ENCODE measurements around the gene SDR42E2. TPM values are rescaled to one million over a fixed set of nuclear protein-coding genes. Genes with fewer than 3 reads are reported as not detected.
"Not testable (repeated sequence)": the region's sequence is repeated elsewhere in the genome, so short reads cannot be mapped to it uniquely, and the experiment has no call there.

Gene SDR42E2
- total RNA-seq, 1 donor from 2014 or later: not detected

- H3K9me3 ChIP-seq: no peaks in the 10 kb centered on the region
- H3K27ac ChIP-seq: peak overlapping the region; percentile 82
- no peak for DNase-seq (ENCODE audit: extremely low spot score in 2 of 2)
- TF ChIP-seq, protein P1, sequence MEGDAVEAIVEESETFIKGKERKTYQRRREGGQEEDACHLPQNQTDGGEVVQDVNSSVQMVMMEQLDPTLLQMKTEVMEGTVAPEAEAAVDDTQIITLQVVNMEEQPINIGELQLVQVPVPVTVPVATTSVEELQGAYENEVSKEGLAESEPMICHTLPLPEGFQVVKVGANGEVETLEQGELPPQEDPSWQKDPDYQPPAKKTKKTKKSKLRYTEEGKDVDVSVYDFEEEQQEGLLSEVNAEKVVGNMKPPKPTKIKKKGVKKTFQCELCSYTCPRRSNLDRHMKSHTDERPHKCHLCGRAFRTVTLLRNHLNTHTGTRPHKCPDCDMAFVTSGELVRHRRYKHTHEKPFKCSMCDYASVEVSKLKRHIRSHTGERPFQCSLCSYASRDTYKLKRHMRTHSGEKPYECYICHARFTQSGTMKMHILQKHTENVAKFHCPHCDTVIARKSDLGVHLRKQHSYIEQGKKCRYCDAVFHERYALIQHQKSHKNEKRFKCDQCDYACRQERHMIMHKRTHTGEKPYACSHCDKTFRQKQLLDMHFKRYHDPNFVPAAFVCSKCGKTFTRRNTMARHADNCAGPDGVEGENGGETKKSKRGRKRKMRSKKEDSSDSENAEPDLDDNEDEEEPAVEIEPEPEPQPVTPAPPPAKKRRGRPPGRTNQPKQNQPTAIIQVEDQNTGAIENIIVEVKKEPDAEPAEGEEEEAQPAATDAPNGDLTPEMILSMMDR (IDR thresholded peaks at IDR 0.05): no peak
- TF ChIP-seq POLR2A (IDR thresholded peaks at IDR 0.05) (no peak), POLR2AphosphoS5 (IDR thresholded peaks at IDR 0.05; ENCODE audit: insufficient read depth in 1 of 2, low read depth in 1 of 2) (no peak)
- H3K4me3 ChIP-seq: no peak overlapping the region
- H3K27me3 ChIP-seq: no peaks in the 10 kb centered on the region
- H3K4me1 ChIP-seq: peaks cover 71% of the 10 kb centered on the region
- H3K36me3 ChIP-seq: peaks cover 0 to 7% of the 10 kb centered on the region in 2 donors
- intact Hi-C loops (cut with DNase I): no loop called here
These were observed 50.9 kb downstream of the SDR42E2 start for GRCh38 chr16:22213236-22213635.

- H3K4me1 ChIP-seq: peaks cover 69% of the 10 kb centered on the region
- peak overlapping the region; percentile 82 for H3K27ac ChIP-seq
- no peak overlapping the region for H3K4me3 ChIP-seq
- DNase-seq (ENCODE audit: extremely low spot score in 2 of 2): no peak
- TF ChIP-seq, protein P1 (IDR thresholded peaks at IDR 0.05): no peak
- no peak for TF ChIP-seq POLR2A (IDR thresholded peaks at IDR 0.05)
- TF ChIP-seq POLR2AphosphoS5 (IDR thresholded peaks at IDR 0.05; ENCODE audit: insufficient read depth in 1 of 2, low read depth in 1 of 2): no peak
- H3K36me3 ChIP-seq: peaks cover 0 to 7% of the 10 kb centered on the region in 2 donors
- no peaks in the 10 kb centered on the region for H3K9me3 ChIP-seq
- no peaks in the 10 kb centered on the region for H3K27me3 ChIP-seq
- intact Hi-C loops (cut with DNase I): no loop called here
These were observed 51.5 kb downstream of the SDR42E2 start for GRCh38 chr16:22213801-22214200.

- H3K4me1 ChIP-seq: peaks cover 63% of the 10 kb centered on the region
- intact Hi-C loops (cut with DNase I): no loop called here
- TF ChIP-seq, protein P1 (IDR thresholded peaks at IDR 0.05): no peak
- TF ChIP-seq POLR2AphosphoS5 (IDR thresholded peaks at IDR 0.05; ENCODE audit: insufficient read depth in 1 of 2, low read depth in 1 of 2): no peak
- no peak for TF ChIP-seq POLR2A (IDR thresholded peaks at IDR 0.05)
- DNase-seq (ENCODE audit: extremely low spot score in 2 of 2): no peak
- no peaks in the 10 kb centered on the region for H3K27me3 ChIP-seq
- H3K27ac ChIP-seq: no peak overlapping the region
- H3K4me3 ChIP-seq: no peak overlapping the region
- H3K36me3 ChIP-seq: peaks cover 0 to 7% of the 10 kb centered on the region in 2 donors
- H3K9me3 ChIP-seq: no peaks in the 10 kb centered on the region
These were observed 52.1 kb downstream of the SDR42E2 start for GRCh38 chr16:22214402-22214801.

GRCh38 chr16:22214889-22215288, 52.6 kb downstream of the SDR42E2 start:
- Histone ChIP-seq H3K36me3 (peaks cover 0 to 7% of the 10 kb centered on the region in 2 donors), H3K9me3 (no peaks in the 10 kb centered on the region), H3K4me3 (no peak overlapping the region), H3K4me1 (peaks cover 59% of the 10 kb centered on the region), H3K27me3 (no peaks in the 10 kb centered on the region), H3K27ac (no peak overlapping the region)
- intact Hi-C loops (cut with DNase I): no loop called here
- DNase-seq (ENCODE audit: extremely low spot score in 2 of 2): no peak
- TF ChIP-seq POLR2A (IDR thresholded peaks at IDR 0.05) (no peak), POLR2AphosphoS5 (IDR thresholded peaks at IDR 0.05; ENCODE audit: insufficient read depth in 1 of 2, low read depth in 1 of 2) (no peak)
- TF ChIP-seq, protein P1 (IDR thresholded peaks at IDR 0.05): no peak

GRCh38 chr16:22216191-22216831, 54.0 kb downstream of the SDR42E2 start:
- Histone ChIP-seq H3K27ac (no peak overlapping the region), H3K4me3 (no peak overlapping the region), H3K36me3 (peaks cover 0 to 7% of the 10 kb centered on the region in 2 donors), H3K27me3 (no peaks in the 10 kb centered on the region), H3K9me3 (no peaks in the 10 kb centered on the region), H3K4me1 (peaks cover 55% of the 10 kb centered on the region)
- intact Hi-C loops (cut with DNase I): no loop called here
- DNase-seq (ENCODE audit: extremely low spot score in 2 of 2): no peak
- no peak for TF ChIP-seq POLR2A (IDR thresholded peaks at IDR 0.05)
- no peak for TF ChIP-seq POLR2AphosphoS5 (IDR thresholded peaks at IDR 0.05; ENCODE audit: insufficient read depth in 1 of 2, low read depth in 1 of 2)
- TF ChIP-seq, protein P1 (IDR thresholded peaks at IDR 0.05): no peak

DNA sequence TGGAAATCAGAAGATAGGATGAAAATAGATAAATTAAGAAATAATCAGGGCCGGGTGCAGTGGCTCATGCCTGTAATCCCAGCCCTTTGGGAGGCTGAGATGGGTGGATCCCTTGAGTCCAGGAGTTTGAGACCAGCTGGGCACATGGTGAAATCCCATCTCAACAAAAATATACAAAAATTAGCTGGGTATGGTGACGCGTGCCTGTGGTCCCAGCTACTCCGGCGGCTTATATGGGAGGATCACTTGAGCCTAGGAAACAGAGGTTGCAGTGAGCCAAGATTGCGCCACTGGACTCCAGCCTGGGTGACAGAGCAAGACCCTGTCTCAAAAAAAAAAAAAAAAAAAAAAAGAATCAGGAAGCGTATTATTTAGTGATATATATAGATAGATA, 54.5 kb downstream of the SDR42E2 start:
- H3K27me3 ChIP-seq; H3K9me3 ChIP-seq; intact Hi-C loops (cut with DNase I); H3K27ac ChIP-seq; H3K36me3 ChIP-seq; DNase-seq (ENCODE audit: extremely low spot score in 2 of 2); H3K4me3 ChIP-seq: not testable (repeated sequence)
- peaks cover 49% of the 10 kb centered on the region for H3K4me1 ChIP-seq

All from vagina (tissue), 2 donors.